HepG2 (cell line): ENCODE data around the gene CNIH3. TPM values are rescaled to one million over a fixed set of nuclear protein-coding genes. Genes with fewer than 3 reads are reported as not detected.

Experiments used
- ATAC-seq: fragments of 200-7000 bp; cut with Tn5 transposase; 3 replicates; pipeline ENCODE4 v1.9.1; 2020; ENCODE audit warnings: mild to moderate bottlenecking, moderate library complexity
- BruUV-seq: library from RNA; stranded (reverse); fragments of 400-500 nt; replicated peaks from 2 replicates; lab custom pipeline; 2021; lab: Mats Ljungman, UMichigan
- CTCF ChIA-PET: fragments of 300-600 bp; formaldehyde crosslinking; extraction: SDS; loops from one replicate; lab custom pipeline; 2021; ENCODE audit warnings: low total read pairs, inconsistent platforms, low intra/inter-chr PET ratio; lab: Yijun Ruan, JAX
- POLR2A ChIA-PET: fragments of 350-600 bp; sonication (Branson Sonifier 250); formaldehyde crosslinking; loops from one replicate; lab custom pipeline; 2020; ENCODE audit warnings: antibody characterized with exemption, inconsistent platforms; lab: Yijun Ruan, JAX
- DNase-seq: peaks from one replicate; pipeline ENCODE4 v3.0.0-alpha.2; 2015; ENCODE audit warnings: low spot score
- FAIRE-seq: peaks from 3 replicates; lab custom pipeline; 2011; peaks lifted over from hg19 to GRCh38; lab: Jason Lieb, UNC
- H2AFZ ChIP-seq: one replicate; pipeline ENCODE4 v1.6.1; 2011; ENCODE audit warnings: low read length, inconsistent platforms
- H3K27ac ChIP-seq: fragments of 300-600 bp; 3 replicates; pipeline ENCODE4 v1.8.0; 2011; ENCODE audit warnings: mixed run types, mild to moderate bottlenecking, mixed read lengths, low read length, inconsistent platforms; ENCODE audit not compliant: insufficient read depth; ENCODE audit errors: extremely low read length
- H3K27me3 ChIP-seq, 2 experiments: fragments of 200-600 bp in 1 of 2; 2 replicates in 1 of 2; 3 replicates in 1 of 2; pipeline versions ENCODE4 v1.6.0 to v1.8.0; 2011; ENCODE audit warnings: low read length in 2 of 2, mild to moderate bottlenecking in 2 of 2, moderate library complexity in 2 of 2, inconsistent platforms in 1 of 2; ENCODE audit not compliant: insufficient read depth in 2 of 2, control insufficient read depth in 1 of 2
- H3K36me3 ChIP-seq, 2 experiments: fragments of 200-600 bp in 1 of 2; replicated peaks in 1 of 2; 2 replicates in 1 of 2; 3 replicates in 1 of 2; pipeline versions ENCODE4 v1.5.1 to v1.8.0; 2011; ENCODE audit warnings: low read length in 2 of 2, inconsistent platforms in 1 of 2; ENCODE audit not compliant: insufficient read depth in 2 of 2, control insufficient read depth in 1 of 2
- H3K4me1 ChIP-seq: 2 replicates; pipeline ENCODE4 v1.5.1; 2012; ENCODE audit warnings: low read length, inconsistent platforms; ENCODE audit not compliant: insufficient read depth
- H3K4me2 ChIP-seq: 2 replicates; pipeline ENCODE4 v1.6.0; 2011; ENCODE audit warnings: low read depth, low read length, inconsistent platforms
- H3K4me3 ChIP-seq, 3 experiments: fragments of 200-600 bp in 1 of 3; sonication (generic), shearing (Covaris generic) in 1 of 3; replicated peaks in 1 of 3; 2 replicates each; pipeline ENCODE4 v1.5.1; 2011 to 2016; ENCODE audit warnings: low read length in 3 of 3, inconsistent platforms in 2 of 3, low read depth in 2 of 3, mild to moderate bottlenecking in 2 of 3, control low read depth in 1 of 3, mixed read lengths in 1 of 3; ENCODE audit not compliant: insufficient read depth in 1 of 3
- H3K79me2 ChIP-seq: one replicate; pipeline ENCODE4 v1.6.1; 2011; ENCODE audit warnings: low read length, inconsistent platforms; ENCODE audit not compliant: insufficient read depth
- H3K9ac ChIP-seq: 2 replicates; pipeline ENCODE4 v1.6.0; 2011; ENCODE audit warnings: mild to moderate bottlenecking, low read depth, low read length, inconsistent platforms; ENCODE audit not compliant: insufficient read depth
- H3K9me3 ChIP-seq: 2 replicates; pipeline ENCODE4 v1.5.1; 2012; ENCODE audit warnings: mild to moderate bottlenecking, low read length
- H4K20me1 ChIP-seq: 2 replicates; pipeline ENCODE4 v1.6.0; 2011; ENCODE audit warnings: inconsistent platforms, mild to moderate bottlenecking, low read length, moderate library complexity; ENCODE audit not compliant: insufficient read depth
- ARID4A ChIP-seq: sonication (generic); formaldehyde crosslinking; IDR thresholded peaks from 2 replicates; pipeline ENCODE4 v1.5.0; 2020; ENCODE audit warnings: mild to moderate bottlenecking, missing genetic modification reagents, borderline replicate concordance
- PCBP1 ChIP-seq: fragments of 200-400 bp; formaldehyde crosslinking; IDR thresholded peaks from 2 replicates; pipeline ENCODE4 v1.6.1; 2017; ENCODE audit warnings: mild to moderate bottlenecking, low read depth, low read length, borderline replicate concordance
- STAG1 ChIP-seq: sonication (generic); formaldehyde crosslinking; IDR thresholded peaks from 2 replicates; pipeline ENCODE4 v1.4.0; 2020; ENCODE audit warnings: missing genetic modification reagents
- ZNF737 ChIP-seq: sonication (generic); formaldehyde crosslinking; IDR thresholded peaks from 2 replicates; pipeline ENCODE4 v1.5.0; 2020; ENCODE audit warnings: missing genetic modification reagents, mild to moderate bottlenecking, borderline replicate concordance
- ZNF780A ChIP-seq: sonication (generic); formaldehyde crosslinking; IDR thresholded peaks from 2 replicates; pipeline ENCODE4 v1.8.0; 2022; ENCODE audit warnings: mild to moderate bottlenecking, missing genetic modification reagents, moderate library complexity
- WGBS: methylation state at CpG from one replicate; pipeline ENCODE4 v1.1.6; 2017; ENCODE audit warnings: low lambda C conversion rate; 5-methylcytosine and 5-hydroxymethylcytosine counted together
- in situ Hi-C: cut with HindIII; loops from 2 replicates; pipeline ENCODE4 v1.10.0; 2017; ENCODE audit warnings: low pct_unique_long_range_greater_than_20kb; ENCODE audit not compliant: extremely low pct_ligation_motif_present
- intact Hi-C: fragments of 100-400 bp; cut with micrococcal nuclease; formaldehyde crosslinking; loops from one replicate; pipeline ENCODE4 v1.10.0; 2022; ENCODE audit not compliant: unreplicated experiment
- polyA plus RNA-seq, 8 experiments: library from polyadenylated mRNA; depleted of rRNA in 3 of 8; stranded (reverse) in 7 of 8; unstranded in 1 of 8; fragments of >200 nt; fragmentation: Illumina TruSeq in 4 of 8; extraction: Trizol in 4 of 8; gene quantifications; 2 replicates each; pipeline versions ENCODE4 v1.2.1 to v1.2.3, GENCODE V29; 2011 to 2016; ENCODE audit warnings: low read depth in 4 of 8, missing spikeins in 1 of 8, mixed read lengths in 1 of 8; ENCODE audit not compliant: insufficient read depth in 1 of 8
- total RNA-seq, 5 experiments: library from RNA; depleted of rRNA; stranded (reverse); fragments of >200 nt; fragmentation: Illumina TruSeq; extraction: Trizol; gene quantifications; 2 replicates each; pipeline ENCODE4 v1.2.3, GENCODE V29; 2016; ENCODE audit warnings: low read depth in 1 of 5
- TF ChIP-seq, protein P1 (sequence below): sonication (generic); formaldehyde crosslinking; IDR thresholded peaks from 2 replicates; pipeline ENCODE4 v1.8.1; 2023; ENCODE audit warnings: missing genetic modification reagents, mild to moderate bottlenecking, borderline replicate concordance

Gene CNIH3
- total and polyA plus RNA-seq, 2 of the 13 experiments (the other 11 are each of a cell fraction or from before 2014, with no cell fraction given): 0.36 to 1.1 TPM

DNA sequence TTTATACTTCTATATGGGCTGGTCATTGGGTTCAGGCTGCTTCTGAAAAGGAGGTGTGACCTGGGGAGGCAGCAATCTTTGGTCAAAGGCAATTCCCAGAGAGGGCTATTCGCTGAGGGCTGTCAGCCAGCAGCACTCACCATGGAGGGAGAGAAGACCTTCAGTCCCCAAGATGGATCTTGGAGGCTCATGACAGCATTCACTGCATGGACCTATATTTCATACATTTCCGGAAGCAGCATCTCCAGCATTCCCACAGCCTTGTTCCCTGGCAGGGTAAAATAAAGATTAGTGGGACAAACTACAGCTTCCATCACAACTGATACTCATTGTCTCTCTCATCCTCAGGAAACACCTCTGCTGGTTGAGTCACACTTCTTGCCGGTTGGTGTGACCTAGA lies 146.6 kb downstream of the CNIH3 start:
- Histone ChIP-seq H3K36me3 (no peaks in the 10 kb centered on the region), H3K9ac (no peak overlapping the region), H4K20me1 (no peaks in the 10 kb centered on the region), H3K4me2 (no peak overlapping the region), H3K27me3 (no peaks in the 10 kb centered on the region), H3K4me1 (no peaks in the 10 kb centered on the region), H3K9me3 (peaks cover 18% of the 10 kb centered on the region), H3K4me3 (no peak overlapping the region), H2AFZ (no peak overlapping the region), H3K79me2 (no peaks in the 10 kb centered on the region), H3K27ac (no peak overlapping the region)
- POLR2A ChIA-PET: no interaction called here
- no TSS peak for BruUV-seq
- DNase-seq (no peak), FAIRE-seq (no peak), ATAC-seq (no peak)
- intact Hi-C loops (no loop called here), in situ Hi-C loops (no loop called here)
- no peak for TF ChIP-seq STAG1 (CRISPR knock-in tag)
- no peak for TF ChIP-seq PCBP1
- no peak for TF ChIP-seq ARID4A
- TF ChIP-seq, protein P1, sequence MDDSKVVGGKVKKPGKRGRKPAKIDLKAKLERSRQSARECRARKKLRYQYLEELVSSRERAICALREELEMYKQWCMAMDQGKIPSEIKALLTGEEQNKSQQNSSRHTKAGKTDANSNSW: no peak
- no peak for TF ChIP-seq ZNF737 (CRISPR knock-in tag)
- TF ChIP-seq ZNF780A: no peak
- 36% methylated on average over 3 of the region's 3 CpGs for WGBS
- CTCF ChIA-PET: no interaction called here
